HG03342 (cell line): Measurements from ENCODE around the gene IPO7.
A peak's percentile ranks its signal among the peaks of the same experiment; 100 is the strongest.
"Not testable (repeated sequence)": the region's sequence is repeated elsewhere in the genome, so short reads cannot be mapped to it uniquely, and the experiment has no call there.

ENCODE experiments used
- ATAC-seq: cut with Tn5 transposase; IDR thresholded peaks from one replicate; pipeline ENCODE4 v1.9.1; 2021; ENCODE audit warnings: mild to moderate bottlenecking, moderate library complexity; ENCODE audit not compliant: unreplicated experiment

Gene IPO7

DNA sequence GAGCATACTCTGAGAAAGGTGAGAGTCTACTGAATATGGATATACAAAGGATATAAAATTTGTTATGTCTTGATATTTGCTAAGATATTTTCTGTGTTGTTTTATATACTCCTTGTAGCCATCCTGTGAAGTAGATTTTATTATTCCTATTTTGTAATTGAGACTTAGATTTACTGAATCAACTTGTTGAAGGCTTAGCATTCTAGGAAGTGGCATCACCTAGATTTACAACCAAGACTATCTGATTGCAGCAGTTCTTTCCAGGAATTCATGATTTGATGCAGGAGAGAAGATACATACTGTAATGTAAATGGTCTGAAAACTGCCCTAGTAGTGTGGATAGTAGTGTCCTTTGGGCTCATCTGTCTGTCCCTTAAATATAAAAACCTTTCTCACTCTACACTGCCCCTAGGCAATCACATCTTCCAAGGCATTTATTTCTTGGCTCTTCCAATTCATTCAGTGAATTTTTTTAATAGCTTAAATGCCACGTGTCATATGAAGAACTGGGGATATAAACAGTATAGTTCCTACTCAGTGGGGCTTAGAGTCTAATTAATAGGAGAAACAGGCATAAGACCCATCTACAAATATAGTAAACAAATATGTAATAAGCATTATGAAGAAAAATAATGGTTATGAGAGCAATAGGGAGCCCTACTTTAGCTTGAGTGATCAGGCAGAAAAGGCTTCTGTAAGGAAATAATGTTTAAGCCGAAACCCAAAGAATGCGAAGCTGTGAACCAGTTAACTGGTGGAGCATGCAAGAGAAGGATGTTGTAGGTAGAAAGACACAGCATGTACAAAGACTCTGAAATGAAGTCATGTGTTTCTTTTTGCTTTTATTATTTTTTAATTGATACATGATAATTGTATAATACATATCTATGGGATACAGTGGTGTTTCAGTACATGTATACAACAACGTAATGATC lies 13.6 kb downstream of the IPO7 start:
- no peak for ATAC-seq

DNA sequence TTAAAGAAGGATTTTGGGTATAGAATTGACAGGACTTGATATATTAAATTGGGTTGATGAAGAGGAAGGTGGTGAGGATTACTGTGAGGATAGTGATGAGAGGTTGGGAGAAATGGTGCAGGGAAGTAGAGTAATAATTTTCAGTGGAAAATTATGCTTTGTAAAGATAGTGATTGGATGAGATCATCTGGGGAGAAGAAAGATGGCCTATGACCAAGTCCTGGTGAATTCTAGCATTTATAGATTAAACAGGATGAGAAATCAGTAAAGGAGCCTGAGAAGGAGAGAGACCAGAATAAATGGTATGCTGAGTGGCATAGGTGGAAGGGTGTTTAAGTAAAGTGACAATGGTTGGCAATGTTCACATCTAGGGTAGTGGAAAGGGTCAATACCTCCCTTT lies 15.0 kb downstream of the IPO7 start:
- no peak for ATAC-seq

DNA sequence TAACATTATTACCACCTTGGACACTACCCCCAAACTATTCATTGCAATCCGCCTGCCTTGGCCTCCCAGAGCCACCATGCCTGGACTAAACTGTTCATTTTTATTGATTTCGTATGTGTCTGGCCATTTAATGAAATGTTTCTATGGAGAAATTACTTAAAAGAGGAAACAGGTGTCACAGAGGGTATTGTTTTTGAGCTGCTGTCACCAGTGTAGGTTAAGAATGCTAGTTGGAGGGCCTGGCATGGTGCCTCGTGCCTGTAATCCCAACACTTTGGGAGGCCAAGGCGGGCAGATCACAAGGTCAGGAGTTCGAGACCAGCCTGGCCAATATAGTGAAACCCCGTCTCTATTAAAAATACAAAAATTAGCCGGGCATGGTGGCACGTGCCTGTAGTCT lies 17.4 kb downstream of the IPO7 start:
- not testable (repeated sequence) for ATAC-seq

DNA sequence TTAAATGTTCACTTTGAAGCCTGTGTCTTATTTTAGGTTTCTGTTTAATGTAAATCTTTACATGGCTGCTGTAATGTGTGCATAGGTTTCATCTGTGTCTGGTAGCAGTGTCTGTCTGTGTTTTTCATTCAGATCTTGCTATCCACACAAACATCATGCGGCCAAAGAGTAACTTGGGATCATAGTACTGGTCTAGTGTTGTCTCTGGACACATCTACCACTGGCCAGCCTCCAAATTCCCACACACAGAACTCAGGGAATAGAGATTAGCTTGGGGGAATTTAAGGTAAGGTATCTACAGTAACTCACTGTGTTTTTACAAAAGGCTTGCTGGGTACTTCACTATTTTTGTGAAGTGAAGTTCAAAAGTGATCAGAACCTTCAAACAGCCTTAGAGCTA lies 44.3 kb downstream of the IPO7 start:
- no peak for ATAC-seq

DNA sequence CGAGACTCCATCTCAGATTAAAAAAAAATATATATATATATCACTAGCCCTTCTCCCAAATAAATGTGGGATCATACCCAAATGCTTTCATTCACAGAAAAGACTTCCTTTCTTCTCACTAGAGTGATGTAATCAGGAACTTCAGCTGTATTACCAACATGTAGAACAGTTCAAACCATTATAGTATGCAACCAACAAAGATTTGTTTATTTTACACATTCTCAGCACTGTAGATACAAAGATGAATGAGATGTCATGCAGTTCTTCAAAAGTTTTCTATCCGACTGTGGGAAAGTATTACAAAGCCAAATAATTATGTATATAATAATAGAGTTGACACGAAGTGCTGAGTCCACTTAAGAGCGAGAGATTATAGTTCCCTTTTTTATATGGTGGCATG lies 54.2 kb downstream of the IPO7 start:
- no peak for ATAC-seq

DNA sequence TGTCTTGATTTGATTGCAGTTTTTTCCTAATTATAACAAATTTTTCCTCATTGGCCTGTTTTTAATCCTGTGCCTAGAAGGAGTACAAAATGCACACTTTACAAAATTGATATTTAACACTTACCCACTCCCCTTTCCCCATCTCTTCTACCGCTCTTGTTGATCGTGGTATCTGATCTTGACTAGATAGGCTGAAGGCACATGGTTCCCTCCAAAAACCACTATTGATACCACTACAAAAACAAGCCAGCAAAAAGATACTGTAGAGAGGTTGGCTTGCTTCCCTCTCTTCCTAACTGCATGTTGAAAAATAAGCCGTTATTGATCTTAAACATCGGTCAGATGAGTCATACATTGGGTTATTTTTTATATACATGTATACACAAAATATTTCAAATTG lies 61.8 kb downstream of the IPO7 start:
- no peak for ATAC-seq

DNA sequence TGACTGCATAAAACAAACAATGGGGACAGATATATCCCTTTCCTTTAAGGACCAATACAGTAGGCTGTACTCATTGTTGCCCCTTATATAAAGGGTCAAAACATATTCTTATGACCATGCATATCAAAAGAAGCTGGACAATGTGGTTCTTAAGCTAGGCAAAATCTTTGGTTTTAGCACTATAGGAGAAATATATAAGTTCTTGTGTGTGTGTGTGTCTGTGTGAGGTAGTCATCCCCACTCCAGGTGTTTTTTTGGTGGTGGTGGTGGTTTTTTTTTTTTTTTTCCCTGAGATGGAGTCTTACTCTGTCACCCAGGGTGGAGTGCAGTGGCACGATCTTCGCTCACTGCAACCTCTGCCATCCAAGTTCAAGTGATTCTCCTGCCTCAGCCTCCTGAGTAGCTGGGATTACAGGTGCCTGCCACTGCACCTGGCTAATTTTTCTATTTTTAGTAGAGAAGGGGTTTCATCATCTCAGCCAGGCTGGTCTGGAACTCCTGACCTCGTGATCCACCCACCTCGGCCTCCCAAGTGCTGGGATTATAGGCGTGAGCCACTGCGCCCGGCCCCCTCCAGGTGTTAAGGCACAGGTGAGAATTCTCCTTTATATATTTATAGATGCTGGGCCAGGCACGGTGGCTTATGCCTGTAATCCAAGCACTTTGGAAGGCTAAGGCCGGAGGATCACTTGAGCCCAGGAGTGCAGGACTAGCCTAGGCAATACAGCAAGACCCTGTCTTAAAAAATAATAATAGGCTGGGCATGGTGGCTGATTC lies 64.3 kb downstream of the IPO7 start:
- ATAC-seq = no peak

DNA sequence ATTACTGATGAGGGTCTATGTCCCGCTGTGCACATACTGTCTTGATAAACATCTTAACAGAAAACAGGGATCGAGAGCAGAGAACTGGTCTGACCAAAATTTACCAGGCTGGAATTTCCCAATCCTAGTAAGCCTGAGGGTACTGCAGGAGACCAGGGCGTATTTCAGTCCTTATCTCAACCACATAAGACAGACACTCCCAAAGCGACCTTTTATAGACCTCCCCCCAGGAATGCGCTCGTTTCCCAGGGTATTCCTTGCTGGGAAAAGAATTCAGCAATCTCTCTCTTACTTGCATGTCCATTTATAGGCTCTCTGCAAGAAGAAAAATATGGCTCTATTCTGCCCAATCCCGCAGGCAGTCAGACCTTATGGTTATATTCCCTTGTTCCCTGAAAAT lies 67.6 kb downstream of the IPO7 start:
- not testable (repeated sequence) for ATAC-seq

DNA sequence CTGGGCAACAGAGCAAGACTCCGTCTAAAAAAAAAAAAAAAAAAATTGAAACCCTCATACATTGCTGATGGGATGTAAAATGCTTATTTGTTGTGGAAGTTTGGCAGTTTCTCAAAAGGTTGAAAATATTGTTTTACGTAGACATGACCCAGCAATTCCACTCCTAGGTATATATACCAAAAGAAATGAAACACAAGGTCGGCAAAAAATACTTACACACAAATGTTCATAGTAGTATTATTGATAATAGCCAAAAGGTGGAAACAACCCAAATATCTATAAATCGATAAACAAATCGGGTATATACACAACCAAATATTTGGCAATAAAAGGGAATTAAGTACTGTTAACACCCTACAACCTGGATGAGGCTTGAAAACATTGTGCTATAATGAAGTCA lies 71.3 kb downstream of the IPO7 start:
- ATAC-seq = no peak

DNA sequence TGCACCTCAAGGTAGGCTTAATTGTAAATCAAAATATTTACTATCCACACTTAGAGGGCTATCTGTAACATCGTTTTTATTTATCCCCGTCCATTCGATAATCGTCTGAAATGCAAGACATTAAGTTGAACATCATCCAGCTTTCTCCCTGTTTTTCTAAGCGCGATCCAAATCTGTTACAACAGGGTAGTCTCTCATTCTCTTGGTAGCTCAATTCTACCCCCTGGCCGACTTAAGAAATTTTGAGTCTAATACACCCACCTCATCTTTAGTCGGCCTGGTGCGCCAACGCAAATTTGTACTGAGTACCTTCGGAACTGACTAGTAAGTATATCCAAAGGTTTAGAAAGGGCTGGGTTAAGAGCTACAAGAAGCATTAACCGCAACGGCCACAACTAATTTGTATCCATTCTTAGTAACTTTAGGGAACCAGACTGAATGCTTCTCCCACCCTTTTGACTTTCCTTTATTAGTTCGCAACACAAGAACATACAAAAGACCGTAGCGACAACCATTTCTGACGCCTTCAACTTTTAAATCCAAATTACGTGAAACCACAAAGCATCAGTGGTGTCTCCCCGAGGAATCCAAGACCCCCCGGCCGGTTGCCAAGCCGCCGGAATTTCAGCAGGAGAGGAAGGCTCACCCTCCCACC lies 75.3 kb downstream of the IPO7 start:
- ATAC-seq = no peak

DNA sequence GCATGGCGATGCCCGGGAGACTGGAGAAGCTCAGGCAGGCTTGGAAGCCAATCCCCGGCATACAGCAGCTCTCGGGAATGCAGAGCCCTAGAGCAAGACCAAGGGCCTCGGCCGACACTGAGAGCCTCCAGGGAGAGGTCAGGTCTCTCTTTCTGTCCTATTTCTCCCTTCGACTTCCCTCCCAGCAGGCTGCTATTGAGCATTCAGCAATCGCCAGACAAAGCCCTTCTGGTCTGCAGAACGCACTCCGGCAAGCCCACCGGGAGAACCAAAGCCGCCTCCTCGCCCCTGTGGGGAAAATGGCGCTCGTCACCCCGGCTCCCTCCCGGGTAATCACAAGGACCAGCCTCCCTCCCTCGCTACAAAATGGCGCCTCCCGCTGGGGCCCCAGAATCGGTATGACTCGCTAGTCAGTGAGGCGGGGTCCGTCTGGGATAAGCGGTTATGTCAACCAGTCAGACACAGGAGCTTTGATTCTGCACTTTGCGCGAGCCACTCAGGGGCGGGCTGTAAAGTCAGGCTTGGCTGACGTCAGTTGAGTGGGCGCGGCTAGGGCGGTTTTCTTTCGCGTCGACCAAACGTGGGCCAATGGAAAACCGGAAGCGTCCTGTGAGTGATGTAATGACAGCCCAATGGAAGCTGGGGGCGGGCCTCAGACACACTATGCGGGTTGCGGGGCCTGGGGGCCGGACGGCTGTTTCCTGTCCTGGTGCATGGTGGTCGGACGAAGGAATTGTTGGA lies 76.0 kb downstream of the IPO7 start, which contains the start of gene ZNF143:
TSS of gene ZNF143 (plus strand) at position 691 of the 741 bp plus-strand sequence. CDS start 10,297 bp downstream, outside the sequence.
- peak; percentile 87 for ATAC-seq

DNA sequence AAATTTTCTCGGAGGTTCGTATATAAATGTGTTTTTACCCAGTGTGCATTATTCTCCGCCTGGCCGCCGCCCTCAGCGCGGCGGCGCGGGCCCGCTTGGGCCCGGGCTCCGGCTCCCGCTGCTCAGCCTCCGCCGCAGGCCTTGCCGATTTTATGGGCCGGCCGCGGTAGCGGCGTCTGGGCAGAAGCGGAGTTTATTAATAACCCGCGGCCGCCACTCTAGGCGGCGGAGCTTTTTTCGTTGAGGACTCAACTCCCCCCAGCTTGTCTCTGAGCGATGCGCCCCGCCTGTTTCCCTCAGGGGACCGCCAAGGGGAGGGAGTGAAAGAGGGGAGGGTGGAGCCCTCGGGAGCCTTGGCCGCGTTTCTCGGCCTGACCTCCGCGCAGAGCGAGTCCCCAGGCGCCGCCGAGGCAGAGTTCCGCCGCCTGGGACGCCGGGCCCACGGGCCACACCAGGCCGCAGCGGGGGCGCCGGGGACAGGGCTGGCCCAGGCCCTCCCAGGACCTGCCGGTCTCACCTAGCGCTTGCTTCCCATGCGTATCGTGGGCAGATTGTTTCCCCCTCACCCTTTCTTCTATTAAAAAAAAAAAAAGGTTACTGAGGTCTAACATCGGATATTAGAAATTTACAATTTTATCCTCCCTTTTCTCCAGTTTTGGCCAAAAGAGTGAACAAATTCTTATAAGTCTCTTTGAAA lies 76.8 kb downstream of the IPO7 start:
- peak; percentile 47 for ATAC-seq

DNA sequence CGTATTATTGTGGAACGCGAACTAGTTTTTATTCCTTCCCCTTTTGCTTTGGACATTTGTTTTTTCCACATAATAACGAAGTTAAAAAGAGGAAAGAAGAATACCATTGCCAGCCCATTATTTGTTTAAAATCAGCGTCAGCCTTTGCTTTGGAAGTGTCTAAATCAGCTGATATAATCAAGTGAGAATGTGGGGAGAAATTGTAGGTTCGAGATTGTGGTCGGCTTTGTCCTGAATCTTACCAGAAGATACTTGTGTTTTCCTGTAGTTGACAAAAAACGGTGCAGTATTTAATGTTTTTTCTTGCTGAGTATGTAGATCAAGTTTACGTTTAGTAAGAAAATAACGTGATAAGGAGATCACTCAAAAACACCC lies 77.3 kb downstream of the IPO7 start:
- no peak for ATAC-seq

DNA sequence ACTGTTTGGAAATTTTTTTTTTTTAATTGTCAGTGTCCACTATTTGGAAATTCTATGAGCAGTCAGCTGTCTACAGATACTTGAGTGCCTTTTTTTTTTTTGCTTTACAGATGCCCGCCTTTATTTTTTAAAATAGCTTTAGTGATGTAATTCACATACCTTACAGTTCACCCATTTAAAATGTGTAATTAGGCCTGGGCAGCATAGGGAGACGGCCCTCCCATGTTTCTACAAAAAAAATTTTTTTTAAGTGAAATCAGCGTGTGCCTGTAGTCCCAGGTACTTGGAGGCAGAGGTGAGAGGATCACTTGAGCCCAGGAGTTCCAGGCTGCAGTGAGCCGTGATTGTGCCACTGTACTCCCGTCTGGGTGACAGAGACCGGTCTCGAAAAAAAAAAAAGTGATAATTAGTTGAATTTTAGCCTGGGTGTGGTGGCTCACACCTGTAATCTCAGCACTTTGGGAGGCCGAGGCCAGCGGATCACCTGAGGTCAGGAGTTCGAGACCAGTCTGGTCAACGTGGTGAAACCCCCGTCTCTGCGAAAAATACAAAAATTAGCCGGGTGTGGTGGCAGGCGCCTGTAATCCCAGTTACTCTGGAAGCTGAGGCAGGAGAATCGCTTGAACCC lies 77.8 kb downstream of the IPO7 start:
- no peak for ATAC-seq

DNA sequence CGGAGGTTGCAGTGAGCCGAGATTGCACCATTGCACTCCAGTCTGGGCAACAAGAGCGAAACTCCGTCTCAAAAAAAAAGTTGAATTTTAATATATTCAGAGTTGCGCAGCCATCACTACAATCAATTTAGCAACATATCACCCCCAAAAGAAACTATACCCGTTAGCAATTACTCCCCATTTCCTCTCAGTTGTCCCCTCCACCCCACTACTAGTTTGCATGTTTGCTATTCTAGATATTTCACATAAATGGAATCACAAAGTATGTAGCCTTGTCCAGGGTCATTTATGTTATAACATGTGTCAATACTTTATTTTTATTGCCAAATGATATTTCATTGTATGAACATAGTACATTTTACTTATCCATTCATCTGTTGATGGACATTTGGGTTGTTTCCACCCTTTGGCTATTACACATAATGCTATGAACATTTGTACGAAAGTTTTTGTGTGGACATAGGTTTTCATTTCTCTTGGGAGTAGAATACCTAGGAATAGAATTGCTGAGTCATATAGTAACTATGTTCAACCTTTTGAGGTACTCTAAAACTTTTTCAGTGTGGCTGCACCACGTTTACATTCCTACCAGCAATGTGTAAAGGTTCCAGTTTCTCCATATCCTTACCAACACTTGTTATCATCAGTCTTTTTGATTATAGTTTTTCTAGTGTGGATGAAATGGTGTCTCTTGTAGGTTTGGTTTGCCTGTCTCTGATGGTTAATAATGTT lies 78.5 kb downstream of the IPO7 start:
- ATAC-seq = no peak

DNA sequence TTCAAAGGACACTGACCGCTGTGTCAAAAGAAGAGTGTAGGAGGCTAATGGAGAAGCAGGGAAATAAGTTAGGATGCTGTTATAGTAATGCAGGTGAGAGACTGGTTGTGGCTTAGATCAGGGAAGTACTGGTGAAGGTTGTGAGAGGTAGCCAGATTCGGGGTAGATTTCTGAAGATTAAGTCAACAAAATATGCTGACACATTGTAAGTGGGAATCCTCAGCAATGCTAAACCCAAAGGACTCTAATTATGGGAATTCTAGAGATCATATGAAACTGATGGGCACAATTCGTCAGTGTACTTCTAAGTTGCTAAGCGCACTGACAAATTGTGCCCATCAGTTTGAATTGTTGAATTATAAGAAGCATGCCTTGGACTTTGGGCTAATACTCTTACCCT lies 86.3 kb downstream of the IPO7 start:
- ATAC-seq = no peak

DNA sequence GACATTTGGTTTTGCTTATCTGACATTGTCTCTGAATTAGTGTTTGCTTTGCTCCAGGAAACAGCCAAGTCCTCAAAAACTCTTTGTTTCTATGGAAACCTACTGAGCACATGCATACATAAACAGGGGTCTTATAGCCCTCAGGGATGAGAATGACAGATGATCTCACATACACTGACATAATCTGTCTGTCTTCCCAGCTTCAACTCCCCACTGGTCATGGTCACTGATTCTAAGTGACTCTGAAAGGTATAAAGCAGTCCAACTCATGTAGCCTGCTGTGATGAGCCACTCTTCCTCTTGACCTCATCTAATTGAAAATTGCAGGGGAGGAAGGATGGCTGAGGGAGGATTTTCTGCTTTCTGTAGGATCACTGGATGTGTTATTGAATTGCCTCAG lies 89.0 kb downstream of the IPO7 start:
- no peak for ATAC-seq

DNA sequence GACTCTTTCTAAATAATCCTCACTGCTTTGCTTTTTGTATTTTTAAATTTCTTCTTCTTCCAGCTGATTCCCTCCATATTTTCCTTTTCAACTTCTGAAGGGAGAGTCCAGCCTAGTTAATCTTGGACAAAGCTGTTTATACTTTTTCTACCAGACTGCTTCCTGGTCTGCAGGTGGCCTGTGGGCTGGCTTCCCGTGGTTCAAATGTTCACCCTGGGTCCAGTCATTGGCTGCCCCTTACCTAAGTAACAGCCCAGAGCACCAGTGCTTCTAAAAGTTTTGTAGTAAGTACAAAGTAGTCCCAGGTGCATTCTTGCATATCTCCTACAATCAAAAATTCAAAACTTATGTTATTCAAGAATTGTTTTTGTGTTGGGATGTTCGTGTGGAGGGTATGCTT lies 95.4 kb downstream of the IPO7 start:
- ATAC-seq = no peak
